Type B pancreatic cell (in vitro differentiated cells): Measurements from ENCODE around the gene A2M. TPM values are rescaled to one million over a fixed set of nuclear protein-coding genes. Genes with fewer than 3 reads are reported as not detected.
"Not testable (repeated sequence)": the region's sequence is repeated elsewhere in the genome, so short reads cannot be mapped to it uniquely, and the experiment has no call there.

ENCODE experiments used
- DNase-seq: peaks from one replicate; pipeline ENCODE4 v3.0.0; 2021; ENCODE audit warnings: mixed read lengths; ENCODE audit not compliant: unreplicated experiment; ENCODE audit errors: extremely low spot score
- H3K27ac Mint-ChIP-seq: 2 replicates; pipeline ENCODE4 v1.8.0; 2021; ENCODE audit warnings: mild to moderate bottlenecking, mixed read lengths
- H3K27me3 Mint-ChIP-seq: 2 replicates; pipeline ENCODE4 v1.8.0; 2021; ENCODE audit warnings: mixed read lengths
- H3K36me3 Mint-ChIP-seq: 2 replicates; pipeline ENCODE4 v1.8.0; 2021; ENCODE audit warnings: mixed read lengths
- H3K4me1 Mint-ChIP-seq: one replicate; pipeline ENCODE4 v1.8.0; 2021; ENCODE audit warnings: mixed read lengths; ENCODE audit not compliant: unreplicated experiment
- H3K4me3 Mint-ChIP-seq: 2 replicates; pipeline ENCODE4 v1.8.0; 2021; ENCODE audit warnings: mild to moderate bottlenecking, mixed read lengths
- H3K9me3 Mint-ChIP-seq: 2 replicates; pipeline ENCODE4 v1.8.0; 2021; ENCODE audit warnings: mixed read lengths
- total RNA-seq: library from RNA; stranded (reverse); gene quantifications from 2 replicates; pipeline ENCODE4 v1.2.1, GENCODE V29; 2021; ENCODE audit warnings: low replicate concordance
- TF ChIP-seq, protein P1 (sequence below): fragments of 200-600 bp; sonication (generic); conservative IDR thresholded peaks from 2 replicates; pipeline ENCODE4 v1.5.0; 2021; ENCODE audit warnings: antibody characterized with exemption, mild to moderate bottlenecking

A2M gene
- total RNA-seq, 1 donor from 2014 or later, result 84.9 TPM

DNA sequence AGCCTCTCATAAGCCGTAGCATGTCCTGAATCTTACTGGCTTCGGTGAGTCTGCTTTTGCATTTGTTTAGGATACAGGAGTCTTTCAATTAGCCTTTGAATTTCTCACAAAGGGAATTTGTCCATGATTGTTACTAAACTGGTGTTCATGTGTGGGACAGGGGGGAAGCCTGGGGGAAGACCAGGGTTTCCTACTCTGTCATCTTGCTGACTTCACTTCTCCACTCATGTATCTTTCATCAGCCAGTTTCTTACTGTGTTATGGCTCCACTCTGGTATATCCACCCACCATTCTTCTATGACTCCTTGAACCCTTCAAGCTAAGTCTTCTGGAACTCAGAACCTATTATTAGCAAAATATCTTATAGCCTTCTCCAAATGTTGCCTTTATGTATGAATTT is 31.7 kb upstream of the A2M start:
- no peak overlapping the region for H3K4me3 Mint-ChIP-seq
- TF ChIP-seq, protein P1, sequence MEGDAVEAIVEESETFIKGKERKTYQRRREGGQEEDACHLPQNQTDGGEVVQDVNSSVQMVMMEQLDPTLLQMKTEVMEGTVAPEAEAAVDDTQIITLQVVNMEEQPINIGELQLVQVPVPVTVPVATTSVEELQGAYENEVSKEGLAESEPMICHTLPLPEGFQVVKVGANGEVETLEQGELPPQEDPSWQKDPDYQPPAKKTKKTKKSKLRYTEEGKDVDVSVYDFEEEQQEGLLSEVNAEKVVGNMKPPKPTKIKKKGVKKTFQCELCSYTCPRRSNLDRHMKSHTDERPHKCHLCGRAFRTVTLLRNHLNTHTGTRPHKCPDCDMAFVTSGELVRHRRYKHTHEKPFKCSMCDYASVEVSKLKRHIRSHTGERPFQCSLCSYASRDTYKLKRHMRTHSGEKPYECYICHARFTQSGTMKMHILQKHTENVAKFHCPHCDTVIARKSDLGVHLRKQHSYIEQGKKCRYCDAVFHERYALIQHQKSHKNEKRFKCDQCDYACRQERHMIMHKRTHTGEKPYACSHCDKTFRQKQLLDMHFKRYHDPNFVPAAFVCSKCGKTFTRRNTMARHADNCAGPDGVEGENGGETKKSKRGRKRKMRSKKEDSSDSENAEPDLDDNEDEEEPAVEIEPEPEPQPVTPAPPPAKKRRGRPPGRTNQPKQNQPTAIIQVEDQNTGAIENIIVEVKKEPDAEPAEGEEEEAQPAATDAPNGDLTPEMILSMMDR, result no peak
- no peak for DNase-seq
- no peak overlapping the region for H3K27ac Mint-ChIP-seq
- peaks cover 11% of the 10 kb centered on the region for H3K9me3 Mint-ChIP-seq
- peaks cover 6% of the 10 kb centered on the region for H3K27me3 Mint-ChIP-seq
- peaks cover 10% of the 10 kb centered on the region for H3K36me3 Mint-ChIP-seq
- no peaks in the 10 kb centered on the region for H3K4me1 Mint-ChIP-seq

DNA sequence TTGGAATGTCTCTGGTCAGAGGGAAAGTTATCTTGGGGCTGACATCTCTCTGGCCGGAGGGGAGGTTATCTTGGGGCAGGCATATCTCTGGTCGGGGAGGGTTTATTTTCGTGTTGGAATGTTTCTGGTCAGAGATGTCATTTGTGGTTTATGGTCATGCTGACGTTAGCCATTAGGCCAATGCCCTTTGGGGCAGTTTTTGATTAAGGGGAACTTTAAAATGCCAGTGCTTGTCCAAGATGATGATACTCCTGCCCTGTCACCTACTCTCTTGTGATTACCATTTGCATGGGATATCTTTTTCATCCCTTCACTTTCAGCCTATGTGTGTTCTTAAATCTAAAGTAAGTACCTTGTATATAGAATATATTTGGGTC is 29.0 kb upstream of the A2M start:
- peaks cover 4% of the 10 kb centered on the region for H3K27me3 Mint-ChIP-seq
- H3K9me3 Mint-ChIP-seq, result peaks cover 11% of the 10 kb centered on the region
- no peak overlapping the region for H3K4me3 Mint-ChIP-seq
- no peak overlapping the region for H3K27ac Mint-ChIP-seq
- no peaks in the 10 kb centered on the region for H3K4me1 Mint-ChIP-seq
- peaks cover 10% of the 10 kb centered on the region for H3K36me3 Mint-ChIP-seq
- DNase-seq, result no peak
- TF ChIP-seq, protein P1, result no peak

DNA sequence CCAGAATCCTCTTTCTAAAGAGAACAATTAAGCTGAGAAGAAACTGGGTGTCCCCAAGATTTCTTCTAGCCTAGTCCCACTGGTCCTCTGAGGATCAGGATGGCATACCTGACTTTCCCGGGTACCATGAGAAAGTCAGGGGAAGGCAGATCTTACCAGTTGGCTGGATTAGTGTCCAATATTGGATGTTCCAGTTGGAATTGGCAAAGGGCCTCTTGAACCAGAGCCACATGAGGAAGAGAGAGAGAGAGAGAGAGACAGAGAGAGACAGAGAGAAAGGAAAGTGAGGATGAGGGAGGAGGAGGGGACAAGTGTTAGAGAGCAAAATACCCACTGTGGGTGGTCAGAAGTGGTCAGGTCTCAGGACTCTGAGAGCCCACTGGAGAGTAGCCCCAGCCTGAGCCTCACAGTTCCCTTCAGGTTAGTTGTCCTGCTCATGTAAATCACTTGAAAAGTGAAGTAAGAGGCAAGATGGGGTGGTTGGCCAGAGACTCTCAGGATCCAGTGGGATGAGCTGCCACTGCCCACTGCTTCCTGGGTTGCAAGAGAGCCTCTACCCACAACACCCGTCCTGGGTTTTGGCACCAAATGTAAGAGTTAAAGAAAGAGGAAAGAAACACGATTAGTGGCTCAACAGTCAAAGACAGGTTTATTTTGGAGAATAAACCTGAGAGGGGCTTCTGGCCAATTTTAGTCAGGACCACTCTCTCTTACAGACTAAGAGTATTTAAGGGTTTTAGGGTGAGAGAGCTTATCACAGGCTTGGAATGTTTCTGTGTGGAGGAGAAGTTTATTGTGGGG is 28.4 kb upstream of the A2M start:
- H3K27me3 Mint-ChIP-seq, result peaks cover 4% of the 10 kb centered on the region
- TF ChIP-seq, protein P1, result no peak
- peaks cover 10% of the 10 kb centered on the region for H3K36me3 Mint-ChIP-seq
- H3K4me3 Mint-ChIP-seq, result no peak overlapping the region
- no peak overlapping the region for H3K27ac Mint-ChIP-seq
- peaks cover 11% of the 10 kb centered on the region for H3K9me3 Mint-ChIP-seq
- no peak for DNase-seq
- H3K4me1 Mint-ChIP-seq, result no peaks in the 10 kb centered on the region

DNA sequence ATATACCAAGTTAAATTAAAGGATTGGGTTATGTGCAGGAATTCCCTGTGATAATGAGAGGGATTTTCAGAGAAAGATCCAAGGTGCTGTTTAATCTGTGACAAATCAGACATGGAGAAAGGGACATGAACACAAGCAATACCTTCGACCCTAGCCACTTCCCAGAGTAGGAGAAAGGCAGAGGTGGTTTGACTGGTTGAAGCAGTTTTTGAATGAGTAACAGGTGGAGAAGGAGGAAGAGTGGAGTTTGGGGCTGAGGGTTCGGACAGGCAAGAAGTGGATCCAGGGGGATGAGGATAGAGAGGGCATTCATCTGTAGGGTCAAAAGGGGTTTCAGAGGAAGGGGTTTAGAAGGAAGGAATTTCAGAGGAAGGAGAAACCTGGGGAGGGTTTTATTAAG is 27.4 kb upstream of the A2M start:
- no peak overlapping the region for H3K27ac Mint-ChIP-seq
- H3K27me3 Mint-ChIP-seq, result peaks cover 4% of the 10 kb centered on the region
- no peak overlapping the region for H3K4me3 Mint-ChIP-seq
- TF ChIP-seq, protein P1, result no peak
- H3K9me3 Mint-ChIP-seq, result peaks cover 11% of the 10 kb centered on the region
- DNase-seq, result no peak
- peaks cover 10% of the 10 kb centered on the region for H3K36me3 Mint-ChIP-seq
- H3K4me1 Mint-ChIP-seq, result no peaks in the 10 kb centered on the region

DNA sequence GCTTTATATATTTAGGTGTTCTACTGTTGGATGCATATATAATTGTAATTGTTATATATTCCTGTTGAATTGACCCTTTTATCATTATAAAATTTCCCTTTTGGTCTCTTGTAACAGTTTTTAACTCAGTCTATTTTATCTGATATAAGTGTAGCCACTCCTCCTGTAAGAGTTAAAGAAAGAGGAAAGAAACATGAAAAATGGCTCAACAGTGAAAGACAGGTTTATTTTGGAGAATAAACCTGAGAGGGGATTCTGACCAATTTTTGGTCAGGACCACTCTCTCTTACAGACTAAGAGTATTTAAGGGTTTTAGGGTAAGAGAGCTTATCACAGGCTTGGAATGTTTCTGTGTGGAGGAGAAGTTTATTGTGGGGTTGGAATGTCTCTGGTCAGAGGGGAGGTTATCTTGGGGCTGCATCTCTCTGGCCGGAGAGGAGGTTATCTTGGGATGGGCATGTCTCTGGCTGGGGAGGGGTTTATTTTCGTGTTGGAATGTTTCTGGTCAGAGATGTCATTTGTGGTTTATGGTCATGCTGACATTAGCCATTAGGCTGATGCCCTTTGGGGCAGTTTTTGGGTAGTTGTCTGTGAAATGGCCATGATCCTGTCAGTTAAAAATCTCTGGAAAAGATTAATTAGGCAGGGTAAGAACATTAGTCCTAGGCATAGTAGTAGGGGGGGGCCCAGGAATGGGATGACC is 24.0 kb upstream of the A2M start:
- H3K27me3 Mint-ChIP-seq, H3K9me3 Mint-ChIP-seq, H3K36me3 Mint-ChIP-seq: not testable (repeated sequence)

DNA sequence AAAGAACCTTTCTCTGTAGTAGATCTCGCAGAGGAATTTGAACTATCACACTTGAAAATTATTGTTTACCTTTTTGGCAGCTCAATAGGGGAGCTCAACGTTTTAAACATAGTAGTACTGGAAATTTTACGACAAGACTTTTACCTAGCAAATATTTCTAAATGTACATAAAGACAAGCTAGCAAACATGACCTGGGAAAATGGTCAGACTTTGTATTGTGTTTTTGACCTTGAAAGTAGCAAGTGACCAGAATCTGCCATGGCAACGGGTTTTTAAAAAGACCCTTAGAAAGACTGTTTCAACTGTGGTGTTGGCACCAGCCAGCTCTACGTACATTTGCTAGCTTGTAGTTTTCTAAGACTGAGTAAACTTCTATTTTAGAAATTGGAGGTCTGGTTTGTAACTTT is 20.2 kb upstream of the A2M start:
- Mint-ChIP-seq H3K9me3 (no peaks in the 10 kb centered on the region), H3K36me3 (peaks cover 3% of the 10 kb centered on the region), H3K27ac (no peak overlapping the region), H3K4me1 (peaks cover 8% of the 10 kb centered on the region), H3K27me3 (no peaks in the 10 kb centered on the region), H3K4me3 (no peak overlapping the region)
- no peak for DNase-seq
- TF ChIP-seq, protein P1, result no peak

More for the DNA sequence above, 24.0 kb upstream of the A2M start:
- DNase-seq, H3K4me3 Mint-ChIP-seq, H3K27ac Mint-ChIP-seq, H3K4me1 Mint-ChIP-seq: not testable (repeated sequence)
